Right cardiac atrium (tissue), 5 donors: Measurements from ENCODE around the gene TREX2. TPM values are rescaled to one million over a fixed set of nuclear protein-coding genes. Genes with fewer than 3 reads are reported as not detected.

ENCODE experiments used
- ATAC-seq, 2 donors: fragments of 200-7000 bp; cut with Tn5 transposase; one replicate each; pipeline versions ENCODE4 v1.8.0 to v1.9.1; 2020; ENCODE audit warnings: moderate library complexity in 2 of 2, mild to moderate bottlenecking in 1 of 2
- DNase-seq, 3 donors: peaks; one replicate each; pipeline ENCODE4 v3.0.0-alpha.2; 2020
- H3K27ac ChIP-seq: one replicate; pipeline ENCODE4 v1.5.1; 2013; ENCODE audit warnings: mild to moderate bottlenecking, low read length, control low read depth, moderate library complexity
- H3K27me3 ChIP-seq: one replicate; pipeline ENCODE4 v1.6.1; 2013; ENCODE audit not compliant: control insufficient read depth, insufficient read depth
- H3K4me1 ChIP-seq: one replicate; pipeline ENCODE4 v1.6.1; 2013; ENCODE audit warnings: low read length; ENCODE audit not compliant: control insufficient read depth, insufficient read depth
- H3K4me3 ChIP-seq: one replicate; pipeline ENCODE4 v1.5.1; 2013; ENCODE audit warnings: low read length, control low read depth
- H3K9me3 ChIP-seq: one replicate; pipeline ENCODE4 v1.6.1; 2013; ENCODE audit warnings: low read length; ENCODE audit not compliant: control insufficient read depth
- WGBS: extraction: QIAGEN DNeasy Blood & Tissue Kit; methylation state at CpG from one replicate; pipeline ENCODE4 v1.1.7; 2013; 5-methylcytosine and 5-hydroxymethylcytosine counted together
- intact Hi-C, 4 donors: fragments of 100-400 bp; cut with DNase I; formaldehyde crosslinking; loops; one replicate each; pipeline versions ENCODE4 v1.11.0 to v1.14.0; 2022 to 2023
- polyA plus RNA-seq: library from polyadenylated mRNA; stranded (reverse); fragments of 200-250 nt; gene quantifications from one replicate; pipeline ENCODE4 v1.2.3, GENCODE V29; 2013
- total RNA-seq, 4 donors: library from RNA; stranded (reverse); fragmentation: NEBNext Ultra II Directional; extraction: Animal tissue kit (Norgen Biotek cat#: 25700); gene quantifications; one replicate each; pipeline ENCODE4 v1.2.1, GENCODE V29; 2021
- donor health status: healthy with polysubstance abuse.
- donor health status: DM: no; HTN: yes; CAD: no.
- donor health status: DM: no; HTN: no; CAD: no.
- donor health status: DM: no; HTN: yes; CAD: no; lungs with severe emphysema.
- donor health status: DM: yes; HTN: yes; CAD: no.

Gene TREX2
- total and polyA plus RNA-seq, 5 donors: 0.28 to 0.91 (median 0.48) TPM; not detected in 2

GRCh38 chrX:153433161-153433680 lies 12.6 kb downstream of the TREX2 start:
- intact Hi-C loops: no loop called here
- H3K4me3 ChIP-seq: no peak overlapping the region
- no peaks in the 10 kb centered on the region for H3K9me3 ChIP-seq
- H3K27me3 ChIP-seq: no peaks in the 10 kb centered on the region
- WGBS: 72% methylated on average over 12 of the region's 12 CpGs
- no peak overlapping the region for H3K27ac ChIP-seq
- no peak for DNase-seq
- no peaks in the 10 kb centered on the region for H3K4me1 ChIP-seq
- no peak for ATAC-seq

- Histone ChIP-seq H3K27ac (no peak overlapping the region), H3K4me3 (no peak overlapping the region), H3K27me3 (no peaks in the 10 kb centered on the region), H3K9me3 (no peaks in the 10 kb centered on the region), H3K4me1 (no peaks in the 10 kb centered on the region)
- intact Hi-C loops: no loop called here
- 87% methylated on average over 6 of the region's 6 CpGs for WGBS
- ATAC-seq (no peak), DNase-seq (no peak)
Measured at GRCh38 chrX:153430796-153431195, 15.1 kb downstream of the TREX2 start.

- no peak for ATAC-seq
- Histone ChIP-seq H3K27ac (no peak overlapping the region), H3K9me3 (no peaks in the 10 kb centered on the region), H3K4me1 (no peaks in the 10 kb centered on the region), H3K4me3 (no peak overlapping the region), H3K27me3 (no peaks in the 10 kb centered on the region)
- DNase-seq: no peak
- 94% methylated on average over 3 of the region's 3 CpGs for WGBS
- intact Hi-C loops: no loop called here
Measured at GRCh38 chrX:153426204-153426603, 19.7 kb downstream of the TREX2 start.

- no peaks in the 10 kb centered on the region for H3K9me3 ChIP-seq
- no peaks in the 10 kb centered on the region for H3K27me3 ChIP-seq
- peak in 2 of 3 donors; percentile 57 to 69 for DNase-seq
- intact Hi-C loops: no loop called here
- H3K27ac ChIP-seq: no peak overlapping the region
- ATAC-seq: no peak
- H3K4me3 ChIP-seq: no peak overlapping the region
- 74% methylated on average over 8 of the region's 8 CpGs for WGBS
- H3K4me1 ChIP-seq: no peaks in the 10 kb centered on the region
Measured at GRCh38 chrX:153423652-153424051, 22.2 kb downstream of the TREX2 start.

- ATAC-seq (no peak), DNase-seq (no peak)
- H3K9me3 ChIP-seq: no peaks in the 10 kb centered on the region
- H3K27ac ChIP-seq: no peak overlapping the region
- 90% methylated on average over 18 of the region's 18 CpGs for WGBS
- intact Hi-C loops: no loop called here
- no peaks in the 10 kb centered on the region for H3K27me3 ChIP-seq
- H3K4me1 ChIP-seq: no peaks in the 10 kb centered on the region
- no peak overlapping the region for H3K4me3 ChIP-seq
Measured at GRCh38 chrX:153421856-153422255, 24.0 kb downstream of the TREX2 start.

- WGBS: 93% methylated on average over 91 of the region's 91 CpGs
- no peak for ATAC-seq
Measured at GRCh38 chrX:153420851-153421599, 24.8 kb downstream of the TREX2 start.

GRCh38 chrX:153417637-153418036 lies 28.2 kb downstream of the TREX2 start:
- Histone ChIP-seq H3K9me3 (no peaks in the 10 kb centered on the region), H3K4me1 (no peaks in the 10 kb centered on the region), H3K27me3 (no peaks in the 10 kb centered on the region), H3K4me3 (no peak overlapping the region), H3K27ac (no peak overlapping the region)
- 90% methylated on average over 8 of the region's 8 CpGs for WGBS
- DNase-seq (peak in 1 of 3 donors; percentile 3), ATAC-seq (no peak)
- intact Hi-C loops: no loop called here

More at GRCh38 chrX:153420851-153421599, 24.8 kb downstream of the TREX2 start:
- no peak overlapping the region for H3K4me3 ChIP-seq
- peak in 1 of 3 donors; percentile 57 for DNase-seq
- H3K9me3 ChIP-seq: no peaks in the 10 kb centered on the region
- intact Hi-C loops: no loop called here
- no peaks in the 10 kb centered on the region for H3K27me3 ChIP-seq
- H3K27ac ChIP-seq: no peak overlapping the region
- no peaks in the 10 kb centered on the region for H3K4me1 ChIP-seq

- peak in 1 of 3 donors; percentile 30 for DNase-seq
- Histone ChIP-seq H3K27me3 (no peaks in the 10 kb centered on the region), H3K9me3 (no peaks in the 10 kb centered on the region), H3K4me1 (no peaks in the 10 kb centered on the region), H3K27ac (no peak overlapping the region), H3K4me3 (no peak overlapping the region)
- intact Hi-C loops: no loop called here
- ATAC-seq: peak in 1 of 2 donors; percentile 19
- WGBS: 32% methylated on average over 12 of the region's 12 CpGs
Measured at GRCh38 chrX:153416781-153417450, 28.9 kb downstream of the TREX2 start.

GRCh38 chrX:153414856-153415510 lies 30.9 kb downstream of the TREX2 start:
- intact Hi-C loops: no loop called here
- WGBS: 56% methylated on average over 9 of the region's 9 CpGs
- H3K4me1 ChIP-seq: no peaks in the 10 kb centered on the region
- no peaks in the 10 kb centered on the region for H3K27me3 ChIP-seq
- peak overlapping the region; percentile 59 for H3K27ac ChIP-seq
- H3K9me3 ChIP-seq: no peaks in the 10 kb centered on the region
- peak; percentile 38 to 44 for ATAC-seq
- H3K4me3 ChIP-seq: no peak overlapping the region
- peak in 2 of 3 donors; percentile 56 to 58 for DNase-seq

- peak in 1 of 3 donors; percentile 25 for DNase-seq
- Histone ChIP-seq H3K4me3 (no peak overlapping the region), H3K27me3 (no peaks in the 10 kb centered on the region), H3K4me1 (no peaks in the 10 kb centered on the region), H3K27ac (no peak overlapping the region), H3K9me3 (no peaks in the 10 kb centered on the region)
- ATAC-seq: no peak
- 85% methylated on average over 11 of the region's 11 CpGs for WGBS
- intact Hi-C loops: no loop called here
Measured at GRCh38 chrX:153413731-153414130, 32.1 kb downstream of the TREX2 start.
